Measurements from ENCODE around the gene FAM120C.

Gene FAM120C

DNA sequence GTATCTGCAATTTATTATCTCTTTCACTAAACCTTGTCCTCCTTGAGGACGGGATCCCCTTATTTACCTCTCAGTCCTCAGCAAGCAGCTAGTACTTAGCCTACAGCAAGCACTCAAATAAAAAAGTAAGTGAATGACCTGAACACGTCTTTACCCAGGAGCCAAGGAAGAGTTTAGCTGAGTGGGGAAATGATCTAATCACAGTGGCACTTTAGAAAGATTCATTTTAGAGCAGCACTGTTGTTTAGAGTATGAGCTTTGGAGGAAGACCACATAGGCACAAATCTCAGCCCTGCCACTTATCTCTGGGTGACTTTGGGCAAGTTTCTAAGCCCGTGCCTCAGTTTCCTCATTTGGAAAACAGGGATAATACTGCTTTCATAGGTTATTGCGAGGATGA, 2.7 kb downstream of the FAM120C start:
- DNase-seq (ENCODE audit: insufficient read length, low spot score) (no peak), FAIRE-seq (no peak)
- no peak for TF ChIP-seq POLR2A (IDR thresholded peaks at IDR 0.05; ENCODE audit: low read depth, low read length)

DNA sequence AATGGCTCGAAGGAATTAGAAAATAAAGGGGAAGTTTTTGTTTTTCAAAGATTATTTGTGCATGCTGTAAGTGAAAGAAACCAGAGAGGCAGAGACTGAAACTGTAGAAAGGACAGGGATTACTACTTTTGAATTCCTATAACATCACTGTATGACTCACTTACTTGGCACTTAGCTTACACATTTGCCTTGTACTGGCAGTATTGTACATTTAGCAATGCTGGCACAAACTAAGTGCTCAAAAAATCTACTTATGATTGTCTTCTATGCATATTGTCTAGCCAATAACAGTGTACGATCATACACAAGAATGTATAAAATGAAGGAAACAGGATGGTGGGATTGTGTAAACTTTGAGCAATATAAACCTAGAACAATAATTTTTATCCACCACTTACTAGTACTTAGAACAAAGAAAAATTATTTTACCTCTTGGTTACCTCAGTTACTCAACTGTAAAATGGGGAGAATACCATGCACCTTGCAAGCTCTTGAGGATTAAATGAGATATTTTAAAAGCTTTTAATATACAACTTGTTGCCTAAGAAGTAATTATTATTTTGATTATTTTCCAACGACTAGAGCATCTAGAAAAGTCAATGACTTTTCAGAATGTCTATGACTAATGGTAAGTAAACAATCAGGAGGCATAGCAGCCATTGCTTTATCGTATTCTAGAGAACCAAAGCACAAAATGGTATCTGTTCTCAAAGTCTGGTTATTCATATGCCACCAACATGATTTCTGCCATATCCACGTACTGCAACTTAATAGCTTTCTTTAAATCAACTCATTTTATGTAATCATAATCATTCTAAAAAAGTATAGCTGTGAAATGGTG, 4.7 kb downstream of the FAM120C start:
- FAIRE-seq, result peak; percentile 65
- no peak for TF ChIP-seq POLR2A (IDR thresholded peaks at IDR 0.05; ENCODE audit: low read depth, low read length)
- DNase-seq (ENCODE audit: insufficient read length, low spot score), result no peak

- TF ChIP-seq POLR2A (IDR thresholded peaks at IDR 0.05; ENCODE audit: low read depth, low read length), result no peak
- DNase-seq (ENCODE audit: insufficient read length, low spot score) (no peak), FAIRE-seq (no peak)
Measured at GRCh38 chrX:54177306-54177705, 5.7 kb downstream of the FAM120C start.

DNA sequence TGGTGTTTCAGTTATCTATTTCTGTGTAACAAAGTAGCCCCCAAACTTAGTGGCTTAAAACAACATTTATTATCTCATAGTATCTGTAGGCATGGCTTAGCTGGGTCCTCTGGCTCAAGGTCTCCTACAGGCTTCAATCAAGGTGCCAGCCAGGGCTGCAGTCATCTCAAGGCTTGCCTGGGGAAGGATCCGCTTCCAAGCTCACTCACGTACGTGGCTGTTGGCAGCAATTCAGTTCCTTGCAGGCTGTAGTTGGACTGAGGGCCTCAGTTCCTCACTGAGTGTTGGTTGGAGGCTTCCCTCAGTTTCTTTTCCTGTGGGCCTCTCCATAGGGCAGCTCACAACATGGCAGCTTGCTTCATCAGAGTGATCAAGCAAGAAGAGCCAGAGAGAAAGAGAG, 9.3 kb downstream of the FAM120C start:
- DNase-seq (ENCODE audit: insufficient read length, low spot score) (no peak), FAIRE-seq (no peak)
- no peak for TF ChIP-seq POLR2A (IDR thresholded peaks at IDR 0.05; ENCODE audit: low read depth, low read length)

- no peak for TF ChIP-seq POLR2A (IDR thresholded peaks at IDR 0.05; ENCODE audit: low read depth, low read length)
- FAIRE-seq (no peak), DNase-seq (ENCODE audit: insufficient read length, low spot score) (no peak)
Measured at GRCh38 chrX:54172455-54172854, 10.6 kb downstream of the FAM120C start.

DNA sequence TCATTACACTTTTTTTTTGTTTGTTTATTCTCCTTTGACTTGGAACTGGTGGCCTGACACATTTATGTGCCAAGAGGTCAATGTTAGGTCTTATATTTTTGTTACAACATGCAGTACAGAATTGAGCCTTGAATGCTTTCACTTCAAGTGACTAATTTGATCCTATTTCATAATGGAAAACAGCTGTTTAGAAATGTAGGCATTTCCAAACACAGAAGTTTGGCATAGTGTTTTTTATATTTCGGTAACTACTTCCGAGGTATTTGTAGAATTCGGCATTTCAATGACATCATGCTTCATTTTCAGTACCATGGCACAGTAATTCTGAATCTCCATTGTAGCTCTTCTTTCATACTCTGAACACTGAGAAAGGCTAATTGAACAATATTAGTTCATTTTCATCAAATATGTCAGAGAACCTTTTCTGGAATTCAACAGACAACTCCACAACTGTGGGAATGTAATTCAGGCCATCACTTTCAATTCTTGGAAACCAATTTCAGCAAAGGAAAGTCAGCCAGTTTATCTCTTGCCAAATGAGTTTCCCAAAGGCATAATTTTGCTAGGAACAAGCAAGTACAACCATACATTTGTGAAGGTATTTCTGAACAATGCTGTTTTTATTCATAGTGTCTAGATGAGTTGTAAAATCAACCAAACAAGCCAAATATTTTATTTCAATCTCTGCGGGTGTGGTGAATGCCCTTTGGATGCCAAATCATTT, 11.4 kb downstream of the FAM120C start:
- DNase-seq (ENCODE audit: insufficient read length, low spot score) (no peak), FAIRE-seq (no peak)
- no peak for TF ChIP-seq POLR2A (IDR thresholded peaks at IDR 0.05; ENCODE audit: low read depth, low read length)

DNA sequence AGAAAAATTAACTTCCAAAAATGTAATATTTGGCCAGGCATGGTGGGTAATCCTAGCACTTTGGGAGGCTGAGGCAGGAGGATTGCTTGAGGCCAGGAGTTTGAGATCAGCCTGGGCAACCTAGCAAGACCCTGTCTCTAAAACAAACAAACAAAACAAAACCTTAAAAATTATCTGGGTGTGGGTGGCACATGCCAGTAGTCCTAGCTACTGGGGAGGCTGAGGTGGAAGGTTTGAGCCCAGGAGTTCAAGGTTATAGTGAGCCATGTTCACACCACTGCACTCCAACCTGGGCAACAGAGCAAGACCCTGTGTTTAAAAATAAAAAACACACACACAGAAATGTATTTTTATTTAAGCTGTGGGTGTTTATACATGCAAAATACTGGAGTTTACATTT, 12.0 kb downstream of the FAM120C start:
- DNase-seq (ENCODE audit: insufficient read length, low spot score), result no peak
- no peak for FAIRE-seq
- TF ChIP-seq POLR2A (IDR thresholded peaks at IDR 0.05; ENCODE audit: low read depth, low read length), result no peak

DNA sequence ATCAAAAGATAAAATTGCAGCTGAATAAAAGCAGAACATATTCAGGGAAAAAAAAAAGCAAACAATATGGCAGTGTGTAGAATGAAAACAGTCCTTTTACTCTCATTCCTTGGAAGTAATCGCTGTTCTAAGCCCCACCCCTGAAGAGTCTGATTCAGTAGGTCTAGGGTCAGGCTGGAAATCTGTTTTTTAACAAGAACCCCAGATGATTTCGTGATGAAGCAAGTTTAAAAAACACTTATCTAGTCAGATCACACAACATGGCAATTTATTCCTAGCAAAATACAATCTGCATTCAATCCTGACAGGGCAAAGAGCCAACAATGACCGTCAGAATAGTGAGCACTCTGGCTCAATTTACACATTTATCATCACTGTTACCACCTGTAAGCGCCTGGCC, 16.1 kb downstream of the FAM120C start:
- FAIRE-seq (no peak), DNase-seq (ENCODE audit: insufficient read length, low spot score) (no peak)
- no peak for TF ChIP-seq POLR2A (IDR thresholded peaks at IDR 0.05; ENCODE audit: low read depth, low read length)

- FAIRE-seq (no peak), DNase-seq (ENCODE audit: insufficient read length, low spot score) (no peak)
- TF ChIP-seq POLR2A (IDR thresholded peaks at IDR 0.05; ENCODE audit: low read depth, low read length), result no peak
Measured at GRCh38 chrX:54157561-54157960, 25.5 kb downstream of the FAM120C start.

GRCh38 chrX:54134269-54134668, 48.8 kb downstream of the FAM120C start:
- DNase-seq (ENCODE audit: insufficient read length, low spot score) (no peak), FAIRE-seq (no peak)
- no peak for TF ChIP-seq POLR2A (IDR thresholded peaks at IDR 0.05; ENCODE audit: low read depth, low read length)

DNA sequence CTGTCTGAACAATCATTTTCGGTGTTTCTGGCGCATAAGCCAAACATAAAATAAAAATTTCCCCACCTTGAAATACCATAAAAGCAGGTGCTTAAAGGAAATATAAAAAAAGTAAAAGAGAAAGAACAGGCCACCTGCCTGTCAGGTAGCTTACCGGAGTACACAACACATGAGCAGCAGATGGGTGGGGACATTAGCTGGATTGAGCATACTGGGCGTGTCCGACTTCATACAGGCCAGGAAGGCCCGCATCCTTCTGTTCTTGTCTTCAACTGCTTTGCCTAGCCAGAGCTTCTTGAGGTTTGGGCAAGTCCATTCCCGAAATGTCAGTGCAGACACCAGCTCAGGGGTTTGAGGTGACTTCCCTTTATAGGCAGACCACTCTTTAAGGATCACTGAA, 66.7 kb downstream of the FAM120C start:
- DNase-seq (ENCODE audit: insufficient read length, low spot score) (no peak), FAIRE-seq (no peak)
- TF ChIP-seq POLR2A (IDR thresholded peaks at IDR 0.05; ENCODE audit: low read depth, low read length), result no peak

- no peak for TF ChIP-seq POLR2A (IDR thresholded peaks at IDR 0.05; ENCODE audit: low read depth, low read length)
- DNase-seq (ENCODE audit: insufficient read length, low spot score) (no peak), FAIRE-seq (no peak)
Measured at GRCh38 chrX:54093571-54093970, 89.5 kb downstream of the FAM120C start.

DNA sequence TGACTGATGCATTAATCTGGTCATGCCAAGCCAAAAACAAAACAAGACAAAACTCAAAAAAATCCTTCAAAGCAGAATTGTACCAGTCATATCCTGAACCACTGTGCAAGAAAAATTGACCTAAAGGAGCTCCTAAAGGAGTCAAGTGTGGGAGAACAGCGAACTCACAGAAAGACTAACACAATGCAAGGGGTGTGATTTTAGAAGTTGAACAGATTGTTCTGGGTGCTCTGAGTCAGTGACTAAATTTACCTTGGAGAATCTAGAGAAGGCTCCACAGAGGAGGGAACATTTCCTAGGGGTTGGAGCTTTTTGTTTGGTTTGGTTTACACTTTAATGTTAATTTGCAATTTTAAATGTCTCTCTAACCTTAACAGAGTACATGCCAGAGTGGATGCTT, 89.9 kb downstream of the FAM120C start:
- FAIRE-seq, result no peak
- no peak for DNase-seq (ENCODE audit: insufficient read length, low spot score)
- TF ChIP-seq POLR2A (IDR thresholded peaks at IDR 0.05; ENCODE audit: low read depth, low read length), result no peak

GRCh38 chrX:54090880-54091279, 92.2 kb downstream of the FAM120C start:
- DNase-seq (ENCODE audit: insufficient read length, low spot score) (no peak), FAIRE-seq (no peak)
- TF ChIP-seq POLR2A (IDR thresholded peaks at IDR 0.05; ENCODE audit: low read depth, low read length), result no peak

DNA sequence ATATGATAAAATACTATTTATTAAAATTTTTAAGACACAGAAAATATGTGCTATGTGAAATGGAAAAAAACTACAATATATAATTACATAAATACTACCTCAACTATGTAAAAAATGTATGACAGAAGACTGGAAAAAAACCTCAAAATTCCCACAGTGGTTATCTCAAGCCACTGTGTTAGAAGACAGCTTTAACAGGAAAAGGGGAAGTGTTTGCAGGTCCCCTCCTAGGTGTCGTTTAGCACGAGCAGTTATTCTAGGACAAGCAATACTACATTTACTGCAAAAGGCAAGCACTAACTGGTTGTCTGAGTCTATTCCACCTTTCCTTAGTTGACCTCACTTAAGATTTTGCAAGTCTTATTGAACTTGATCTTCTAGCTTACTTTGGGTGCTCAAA, 93.9 kb downstream of the FAM120C start:
- TF ChIP-seq POLR2A (IDR thresholded peaks at IDR 0.05; ENCODE audit: low read depth, low read length), result no peak
- no peak for FAIRE-seq
- no peak for DNase-seq (ENCODE audit: insufficient read length, low spot score)

Data from H54 (cell line).